ENCODE measurements around the gene PLA2G2D.

GRCh38 chr1:20137055-20137454 lies 17.7 kb upstream of the PLA2G2D start:
- TF ChIP-seq ZNF709 (CRISPR knock-in tag; IDR thresholded peaks at IDR 0.05), result no peak
- no peak for TF ChIP-seq POLR2AphosphoS5 (IDR thresholded peaks at IDR 0.05; ENCODE audit: low read depth, low read length)
- TF ChIP-seq ZNF512 (CRISPR knock-in tag; IDR thresholded peaks at IDR 0.05), result no peak
- TF ChIP-seq CTCF (CRISPR knock-in tag; IDR thresholded peaks at IDR 0.05), result no peak
- no peak for TF ChIP-seq ZBTB7A (CRISPR knock-in tag; IDR thresholded peaks at IDR 0.05)
- no peak for TF ChIP-seq POLR2A (IDR thresholded peaks at IDR 0.05; ENCODE audit: insufficient read depth in 1 of 2, low read depth in 2 of 2, low read length in 2 of 2)
- TF ChIP-seq HCFC1 (IDR thresholded peaks at IDR 0.05; ENCODE audit: low read depth, low read length), result no peak
- TF ChIP-seq EZH2 (conservative IDR thresholded peaks at IDR 0.05; ENCODE audit: low read depth, low read length), result no peak
- TF ChIP-seq ZNF777 (CRISPR knock-in tag; IDR thresholded peaks at IDR 0.05), result no peak
